Hepatocyte (in vitro differentiated cells): Measurements from ENCODE around the gene NUDT3.

Source experiments
- CTCF ChIP-seq: fragments of 200-600 bp; sonication (generic); IDR thresholded peaks from 2 replicates; pipeline ENCODE4 v1.5.1; 2016; ENCODE audit warnings: antibody characterized with exemption, mild to moderate bottlenecking; ENCODE audit not compliant: poor library complexity
- EZH2 ChIP-seq: fragments of 200-600 bp; sonication (generic); IDR thresholded peaks from 2 replicates; pipeline ENCODE4 v1.6.1; 2016; ENCODE audit warnings: antibody characterized with exemption, mild to moderate bottlenecking, borderline replicate concordance
- EZH2phosphoT487 ChIP-seq: fragments of 200-600 bp; sonication (generic); IDR thresholded peaks from one replicate; pipeline ENCODE4 v1.6.1; 2018; ENCODE audit warnings: antibody characterized with exemption, mild to moderate bottlenecking, low read depth, moderate library complexity; ENCODE audit not compliant: unreplicated experiment, severe bottlenecking

DNA sequence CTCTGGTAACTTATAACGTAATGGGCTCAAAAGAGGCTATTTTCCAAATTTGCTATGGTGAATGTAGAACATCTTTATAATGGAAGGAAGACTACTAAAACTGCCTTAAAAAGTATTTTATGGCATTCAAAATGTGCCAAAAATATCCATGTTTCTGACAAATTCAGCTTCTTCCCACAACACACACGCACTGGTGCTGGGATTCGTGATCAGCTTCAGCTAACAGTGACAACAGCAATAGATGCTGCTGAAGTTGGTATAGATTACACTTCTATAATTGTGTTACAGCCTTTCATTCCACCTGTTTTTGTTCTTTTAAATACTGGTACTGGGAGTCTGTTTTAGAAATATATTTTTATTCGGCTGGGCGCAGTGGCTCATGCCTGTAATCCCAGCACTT lies 19.0 kb downstream of the NUDT3 start:
- TF ChIP-seq CTCF (no peak), EZH2 (no peak), EZH2phosphoT487 (no peak)
